Mucosa of rectum (tissue), 2 donors: ENCODE results near the gene COL2A1.
A peak's percentile ranks its signal among the peaks of the same experiment; 100 is the strongest.

Experiments used
- H3K27ac ChIP-seq, 2 donors: one replicate each; pipeline ENCODE4 v1.7.0; 2013; ENCODE audit warnings: inconsistent platforms in 2 of 2, low read depth in 2 of 2, low read length in 2 of 2
- H3K27me3 ChIP-seq, 2 donors: one replicate each; pipeline ENCODE4 v1.7.0; 2013; ENCODE audit warnings: low read length in 2 of 2; ENCODE audit not compliant: control insufficient read depth in 2 of 2, insufficient read depth in 2 of 2
- H3K36me3 ChIP-seq, 2 donors: one replicate each; pipeline ENCODE4 v1.7.0; 2013; ENCODE audit warnings: low read length in 2 of 2; ENCODE audit not compliant: control insufficient read depth in 2 of 2, insufficient read depth in 2 of 2
- H3K4me1 ChIP-seq, 2 donors: one replicate each; pipeline ENCODE4 v1.7.0; 2013; ENCODE audit warnings: low read length in 2 of 2, mild to moderate bottlenecking in 1 of 2; ENCODE audit not compliant: control insufficient read depth in 2 of 2, insufficient read depth in 2 of 2
- H3K4me3 ChIP-seq, 2 donors: one replicate each; pipeline ENCODE4 v1.7.0; 2013; ENCODE audit warnings: low read length in 2 of 2
- H3K9ac ChIP-seq, 2 donors: one replicate each; pipeline ENCODE4 v1.7.0; 2013; ENCODE audit warnings: low read length in 2 of 2, low read depth in 1 of 2, mild to moderate bottlenecking in 1 of 2
- H3K9me3 ChIP-seq, 2 donors: one replicate each; pipeline ENCODE4 v1.7.0; 2013; ENCODE audit warnings: low read length in 2 of 2; ENCODE audit not compliant: control insufficient read depth in 2 of 2
- donor health status: healthy.
- donor health status: Normal muscosa, but diverticular disease.

The COL2A1 gene

GRCh38 chr12:48003226-48004052 is 837 bp downstream of the COL2A1 start:
- Histone ChIP-seq H3K4me3 (peak overlapping the region; percentile 25 to 38), H3K27ac (no peak overlapping the region), H3K4me1 (peaks cover 33 to 37% of the 10 kb centered on the region in 2 donors), H3K27me3 (peaks cover 44 to 53% of the 10 kb centered on the region in 2 donors), H3K36me3 (no peaks in the 10 kb centered on the region), H3K9me3 (no peaks in the 10 kb centered on the region), H3K9ac (no peak overlapping the region)

DNA sequence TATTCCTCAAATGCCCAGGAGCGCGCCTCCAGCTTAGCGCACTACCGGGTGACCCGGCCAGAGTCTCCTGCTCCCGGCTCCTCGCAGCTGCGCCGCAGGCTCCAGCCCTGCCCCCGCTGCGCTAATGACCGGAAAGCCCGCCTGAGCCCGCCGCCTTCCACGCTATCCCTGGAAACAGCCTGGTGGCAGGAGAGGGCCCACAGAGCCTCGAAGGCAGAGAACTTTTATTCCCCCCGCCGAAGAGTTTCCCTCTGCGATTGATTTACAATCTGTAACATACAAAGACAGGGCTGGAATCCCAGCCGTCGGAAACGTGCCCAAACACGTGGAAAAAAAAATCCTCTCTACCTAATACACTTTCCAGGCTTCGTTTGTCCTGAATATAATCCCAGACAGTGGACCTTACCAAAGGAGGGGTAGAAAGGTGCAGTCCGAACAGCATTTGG is 1.5 kb downstream of the COL2A1 start:
- H3K9ac ChIP-seq: no peak overlapping the region

DNA sequence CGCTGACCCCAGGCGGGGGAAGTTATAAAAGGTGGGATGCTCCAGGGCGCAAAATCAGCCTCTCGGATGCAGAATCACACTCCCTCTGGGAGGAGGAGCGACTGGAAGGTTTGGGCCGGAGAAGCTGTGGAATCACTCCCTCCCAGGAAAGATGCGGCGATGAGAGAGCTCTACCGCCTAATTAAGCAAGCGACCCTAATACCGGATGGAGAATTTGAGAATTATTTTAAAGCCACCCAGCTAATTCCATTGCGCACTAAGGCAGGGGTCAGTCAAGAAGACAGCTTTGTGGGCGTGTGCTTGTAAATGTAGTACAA is 1.9 kb downstream of the COL2A1 start:
- H3K36me3 ChIP-seq: no peaks in the 10 kb centered on the region
- H3K9ac ChIP-seq: no peak overlapping the region
- H3K27ac ChIP-seq: no peak overlapping the region
- H3K27me3 ChIP-seq: peaks cover 44 to 50% of the 10 kb centered on the region in 2 donors
- peaks cover 33 to 37% of the 10 kb centered on the region in 2 donors for H3K4me1 ChIP-seq
- H3K9me3 ChIP-seq: no peaks in the 10 kb centered on the region
- H3K4me3 ChIP-seq: peak overlapping the region; percentile 56 to 69

More for the DNA sequence above, 1.5 kb downstream of the COL2A1 start:
- H3K4me1 ChIP-seq: peaks cover 33 to 37% of the 10 kb centered on the region in 2 donors
- no peaks in the 10 kb centered on the region for H3K9me3 ChIP-seq
- H3K4me3 ChIP-seq: peak overlapping the region; percentile 11 to 69
- no peak overlapping the region for H3K27ac ChIP-seq
- no peaks in the 10 kb centered on the region for H3K36me3 ChIP-seq
- peaks cover 44 to 50% of the 10 kb centered on the region in 2 donors for H3K27me3 ChIP-seq

DNA sequence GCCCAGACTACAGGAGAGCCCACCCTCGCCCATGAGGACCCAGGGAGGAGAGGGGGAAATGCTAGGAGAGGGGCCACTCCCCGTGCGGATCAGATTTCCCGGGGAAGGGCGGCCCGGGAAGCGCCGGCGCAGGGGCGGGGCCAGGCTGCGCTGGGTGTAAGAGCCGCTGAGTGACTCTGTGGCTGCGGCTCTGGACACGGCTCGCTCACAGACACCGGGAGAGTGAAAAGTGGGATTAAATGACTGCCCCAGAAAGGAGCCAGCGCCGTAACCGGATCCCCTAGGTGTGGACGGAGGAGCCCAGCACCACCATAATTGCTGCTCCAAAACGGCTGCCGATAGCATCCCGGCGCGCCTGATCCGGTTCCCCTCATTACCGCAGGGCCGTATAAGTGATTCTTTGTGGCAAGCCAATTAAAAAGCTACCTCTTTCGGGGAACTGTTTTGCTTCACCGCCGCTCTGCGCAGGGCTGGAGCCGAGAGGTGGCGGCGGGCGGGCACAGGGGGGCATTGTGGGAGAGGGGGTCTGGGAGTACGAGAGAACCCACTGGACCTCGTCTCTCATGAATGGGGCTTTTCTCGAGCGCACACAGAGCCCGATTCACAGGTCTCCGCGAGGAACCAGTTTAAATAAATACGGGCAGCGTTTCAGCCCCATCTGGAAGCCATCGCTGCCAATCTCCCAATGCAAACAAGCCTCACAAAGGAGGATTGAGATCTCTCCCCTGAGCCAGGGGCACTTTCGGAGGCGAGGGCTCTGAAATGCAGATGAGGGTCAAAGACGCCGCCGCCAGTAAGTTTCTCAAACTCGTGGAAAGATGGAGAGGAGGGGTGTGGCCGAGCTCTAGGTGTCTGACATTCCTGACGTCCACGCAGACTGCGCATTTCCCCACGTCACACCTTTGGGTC is 2.5 kb downstream of the COL2A1 start:
- no peak overlapping the region for H3K9ac ChIP-seq

DNA sequence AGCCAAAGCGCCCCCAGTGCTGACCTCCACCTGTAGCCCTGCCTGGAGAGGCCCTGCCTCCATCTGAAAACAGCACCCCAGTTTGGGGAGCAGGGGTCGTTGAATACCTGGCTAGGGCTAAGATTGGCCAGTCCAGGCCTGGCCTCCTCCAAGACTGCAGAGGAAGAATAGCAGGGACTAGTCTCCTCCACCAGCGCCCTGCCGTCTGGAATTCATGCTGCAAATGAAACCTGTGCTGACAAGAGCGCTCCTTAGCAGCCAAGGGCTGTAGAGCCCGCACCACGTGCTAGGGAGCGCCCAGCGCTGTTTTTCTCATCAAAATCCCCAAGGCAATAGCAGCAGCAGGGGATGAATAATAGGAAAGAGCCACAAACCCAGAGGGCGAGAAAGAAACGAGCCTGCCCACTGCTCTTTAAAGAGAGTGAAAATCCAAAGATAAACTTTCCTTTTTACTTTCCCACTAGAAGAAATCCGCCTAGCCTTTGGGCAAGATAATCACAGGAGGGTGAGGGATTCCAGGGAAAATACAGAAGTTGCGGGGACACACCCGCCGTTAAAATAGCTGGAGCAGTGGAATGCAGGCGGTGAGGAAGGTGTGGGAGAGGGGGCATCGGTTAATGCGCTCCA is 3.3 kb downstream of the COL2A1 start:
- Histone ChIP-seq H3K36me3 (no peaks in the 10 kb centered on the region), H3K4me1 (peaks cover 33 to 37% of the 10 kb centered on the region in 2 donors), H3K27me3 (peaks cover 42 to 44% of the 10 kb centered on the region in 2 donors), H3K9ac (no peak overlapping the region), H3K27ac (no peak overlapping the region), H3K9me3 (no peaks in the 10 kb centered on the region), H3K4me3 (peak overlapping the region; percentile 56 to 69)

More for the DNA sequence above, 2.5 kb downstream of the COL2A1 start:
- H3K9me3 ChIP-seq: no peaks in the 10 kb centered on the region
- no peak overlapping the region for H3K27ac ChIP-seq
- peaks cover 44 to 46% of the 10 kb centered on the region in 2 donors for H3K27me3 ChIP-seq
- peaks cover 33 to 37% of the 10 kb centered on the region in 2 donors for H3K4me1 ChIP-seq
- peak overlapping the region; percentile 56 to 69 for H3K4me3 ChIP-seq
- H3K36me3 ChIP-seq: no peaks in the 10 kb centered on the region

DNA sequence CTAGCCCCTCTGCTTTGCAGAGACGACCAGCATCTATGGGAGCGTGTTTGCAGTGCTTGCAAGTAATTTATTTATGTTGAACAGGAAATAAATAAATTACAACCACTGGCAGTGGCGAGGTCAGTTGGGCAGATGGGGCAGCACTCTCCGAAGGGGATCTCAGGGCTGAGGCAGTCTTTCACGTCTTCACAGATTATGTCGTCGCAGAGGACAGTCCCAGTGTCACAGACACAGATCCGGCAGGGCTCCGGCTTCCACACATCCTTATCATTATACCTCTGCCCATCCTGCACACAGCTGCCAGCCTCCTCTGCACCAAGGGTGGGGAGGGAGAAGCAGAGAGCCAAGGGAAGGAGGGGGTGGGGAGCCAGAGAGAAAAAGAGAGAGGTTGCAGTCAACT is 4.5 kb downstream of the COL2A1 start:
- H3K36me3 ChIP-seq: no peaks in the 10 kb centered on the region
- H3K9ac ChIP-seq: no peak overlapping the region
- H3K9me3 ChIP-seq: no peaks in the 10 kb centered on the region
- H3K4me3 ChIP-seq: no peak overlapping the region
- H3K4me1 ChIP-seq: peaks cover 31 to 34% of the 10 kb centered on the region in 2 donors
- no peak overlapping the region for H3K27ac ChIP-seq
- H3K27me3 ChIP-seq: peaks cover 30 to 32% of the 10 kb centered on the region in 2 donors

- H3K27ac ChIP-seq: no peak overlapping the region
- H3K9me3 ChIP-seq: no peaks in the 10 kb centered on the region
- H3K36me3 ChIP-seq: no peaks in the 10 kb centered on the region
- no peak overlapping the region for H3K9ac ChIP-seq
- peaks cover 11 to 13% of the 10 kb centered on the region in 2 donors for H3K4me1 ChIP-seq
- no peak overlapping the region for H3K4me3 ChIP-seq
- peaks cover 8 to 12% of the 10 kb centered on the region in 2 donors for H3K27me3 ChIP-seq
These were observed 7.0 kb downstream of the COL2A1 start for GRCh38 chr12:47997321-47997720.

- peaks cover 0 to 4% of the 10 kb centered on the region in 2 donors for H3K27me3 ChIP-seq
- H3K4me3 ChIP-seq: no peak overlapping the region
- H3K27ac ChIP-seq: no peak overlapping the region
- no peak overlapping the region for H3K9ac ChIP-seq
- peaks cover 0 to 4% of the 10 kb centered on the region in 2 donors for H3K4me1 ChIP-seq
- no peaks in the 10 kb centered on the region for H3K9me3 ChIP-seq
- H3K36me3 ChIP-seq: no peaks in the 10 kb centered on the region
These were observed 8.3 kb downstream of the COL2A1 start for GRCh38 chr12:47995981-47996401.

- Histone ChIP-seq H3K27me3 (no peaks in the 10 kb centered on the region), H3K9ac (no peak overlapping the region), H3K9me3 (no peaks in the 10 kb centered on the region), H3K4me1 (no peaks in the 10 kb centered on the region), H3K36me3 (no peaks in the 10 kb centered on the region), H3K27ac (no peak overlapping the region), H3K4me3 (no peak overlapping the region)
These were observed 10.8 kb downstream of the COL2A1 start for GRCh38 chr12:47993491-47993890.
